Psoas muscle (tissue), 8 donors: Measurements from ENCODE around the gene ITPK1. TPM values are rescaled to one million over a fixed set of nuclear protein-coding genes. Genes with fewer than 3 reads are reported as not detected.

Source experiments
- ATAC-seq, 4 donors: fragments of 200-7000 bp; cut with Tn5 transposase; one replicate each; pipeline ENCODE4 v1.9.1; 2020; ENCODE audit warnings: moderate library complexity in 3 of 4, mild to moderate bottlenecking in 2 of 4
- DNase-seq, 2 donors: peaks; one replicate each; pipeline ENCODE4 v3.0.0-alpha.2; 2020
- H3K27ac ChIP-seq: fragments of 200-600 bp; one replicate; pipeline ENCODE4 v1.8.0; 2022
- H3K27me3 ChIP-seq, 3 donors: fragments of 200-600 bp in 1 of 3; one replicate each; pipeline versions ENCODE4 v1.6.1 to v1.8.0; 2013 to 2022; ENCODE audit warnings: low read length in 2 of 3, mild to moderate bottlenecking in 2 of 3, moderate library complexity in 1 of 3; ENCODE audit not compliant: insufficient read depth in 3 of 3
- H3K36me3 ChIP-seq, 2 donors: fragments of 200-600 bp in 1 of 2; one replicate each; pipeline versions ENCODE4 v1.6.1 to v1.8.0; 2013 to 2022; ENCODE audit warnings: low read depth in 1 of 2, mild to moderate bottlenecking in 1 of 2, moderate library complexity in 1 of 2; ENCODE audit not compliant: insufficient read depth in 1 of 2
- H3K4me1 ChIP-seq: fragments of 200-600 bp; one replicate; pipeline ENCODE4 v1.8.0; 2022
- H3K4me3 ChIP-seq: fragments of 200-600 bp; one replicate; pipeline ENCODE4 v1.8.0; 2022; ENCODE audit warnings: mild to moderate bottlenecking
- H3K9me3 ChIP-seq: fragments of 200-600 bp; one replicate; pipeline ENCODE4 v1.8.0; 2022
- WGBS, 3 donors: extraction: QIAGEN DNeasy Blood & Tissue Kit; methylation state at CpG; one replicate each; pipeline versions ENCODE4 v1.1.6 to v1.1.7; 2013; 5-methylcytosine and 5-hydroxymethylcytosine counted together
- intact Hi-C, 2 donors: fragments of 100-400 bp; cut with DNase I; formaldehyde crosslinking; loops; one replicate each; pipeline versions ENCODE4 v1.11.0 to v1.14.2; 2022
- polyA plus RNA-seq, 3 donors: library from polyadenylated mRNA; stranded (reverse); fragments of 200-250 nt; gene quantifications; one replicate each; pipeline ENCODE4 v1.2.3, GENCODE V29; 2013
- total RNA-seq, 4 donors: library from RNA; stranded (reverse); fragmentation: NEBNext Ultra II Directional in 2 of 4; extraction: Animal tissue kit (Norgen Biotek cat#: 25700) in 2 of 4; gene quantifications; one replicate each; pipeline versions ENCODE4 v1.2.1 to v1.2.4, GENCODE V29; 2021 to 2023
- TF ChIP-seq, protein P1 (sequence below): fragments of 200-600 bp; IDR thresholded peaks from one replicate; pipeline ENCODE4 v1.8.0; 2022; ENCODE audit warnings: antibody characterized with exemption
- donor health status: healthy with polysubstance abuse.
- donor health status: DM: no; HTN: no; CAD: no; lungs with moderate emphysema.
- donor health status: Bipolar disorder and iron deficiency.
- donor health status: healthy.
- donor health status: DM: yes; HTN: yes; CAD: no.
- donor health status: DM: no; HTN: no; CAD: no.
- donor health status: DM: no; HTN: no; CAD: no.
- donor health status: DM: yes; HTN: yes; CAD: no.

Gene ITPK1
- total and polyA plus RNA-seq, 7 donors = 30.0 to 61.1 (median 42.7) TPM

DNA sequence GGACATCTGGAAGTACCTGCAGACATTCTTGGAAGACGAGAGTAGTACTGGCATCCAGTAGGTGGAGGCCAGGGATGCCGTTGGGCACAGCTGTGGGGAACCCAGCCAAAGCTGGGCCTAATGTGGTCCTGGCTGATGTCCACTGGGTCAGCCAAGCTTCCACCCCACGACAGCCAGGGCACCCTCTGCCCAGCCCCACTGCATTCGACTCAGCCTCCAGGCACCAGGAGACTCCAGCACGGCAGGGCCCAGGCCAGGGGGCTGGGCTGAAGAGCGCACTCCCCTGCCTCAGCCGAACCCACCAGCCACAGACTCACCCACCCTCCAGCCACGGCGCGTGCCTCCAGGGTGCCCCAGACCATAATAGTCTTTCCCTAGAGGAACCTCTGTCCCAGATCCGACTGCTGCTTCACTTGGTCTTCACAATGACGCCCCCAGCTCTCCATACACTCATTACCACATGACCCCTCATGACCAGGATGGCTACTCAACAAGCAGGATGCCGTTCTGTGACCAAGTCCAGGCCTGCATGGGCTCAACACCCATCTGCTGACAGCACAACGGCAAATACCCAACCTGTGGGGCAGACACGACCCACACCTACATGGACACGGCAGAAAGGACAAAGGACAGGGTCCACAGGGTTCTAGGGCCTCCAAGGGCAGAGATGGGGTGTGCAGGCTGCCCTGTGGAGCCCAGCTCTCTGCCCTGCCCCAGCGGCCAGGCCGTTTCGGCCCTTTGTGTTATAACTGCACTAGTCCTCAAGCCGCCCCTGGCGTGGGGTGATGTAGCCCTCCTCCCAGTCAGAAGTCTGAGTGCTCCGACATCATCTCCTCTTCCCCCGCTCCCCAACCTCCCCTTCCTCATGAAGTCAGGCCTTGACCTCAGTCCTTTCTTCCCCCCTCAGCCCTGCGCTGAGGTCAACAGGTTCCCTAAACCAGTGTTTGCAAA is 22.8 kb downstream of the ITPK1 start:
- 66 to 78% (median 72%) methylated on average over 24 of the region's 24 CpGs for WGBS, 3 donors
- Histone ChIP-seq H3K4me3 (no peak overlapping the region), H3K36me3 (no peaks in the 10 kb centered on the region), H3K4me1 (peaks cover 11% of the 10 kb centered on the region), H3K9me3 (no peaks in the 10 kb centered on the region), H3K27me3 (no peaks in the 10 kb centered on the region), H3K27ac (no peak overlapping the region)
- DNase-seq (no peak), ATAC-seq (peak in 2 of 4 donors; percentile 58 to 64)
- intact Hi-C loops = no loop called here
- TF ChIP-seq, protein P1, sequence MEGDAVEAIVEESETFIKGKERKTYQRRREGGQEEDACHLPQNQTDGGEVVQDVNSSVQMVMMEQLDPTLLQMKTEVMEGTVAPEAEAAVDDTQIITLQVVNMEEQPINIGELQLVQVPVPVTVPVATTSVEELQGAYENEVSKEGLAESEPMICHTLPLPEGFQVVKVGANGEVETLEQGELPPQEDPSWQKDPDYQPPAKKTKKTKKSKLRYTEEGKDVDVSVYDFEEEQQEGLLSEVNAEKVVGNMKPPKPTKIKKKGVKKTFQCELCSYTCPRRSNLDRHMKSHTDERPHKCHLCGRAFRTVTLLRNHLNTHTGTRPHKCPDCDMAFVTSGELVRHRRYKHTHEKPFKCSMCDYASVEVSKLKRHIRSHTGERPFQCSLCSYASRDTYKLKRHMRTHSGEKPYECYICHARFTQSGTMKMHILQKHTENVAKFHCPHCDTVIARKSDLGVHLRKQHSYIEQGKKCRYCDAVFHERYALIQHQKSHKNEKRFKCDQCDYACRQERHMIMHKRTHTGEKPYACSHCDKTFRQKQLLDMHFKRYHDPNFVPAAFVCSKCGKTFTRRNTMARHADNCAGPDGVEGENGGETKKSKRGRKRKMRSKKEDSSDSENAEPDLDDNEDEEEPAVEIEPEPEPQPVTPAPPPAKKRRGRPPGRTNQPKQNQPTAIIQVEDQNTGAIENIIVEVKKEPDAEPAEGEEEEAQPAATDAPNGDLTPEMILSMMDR = no peak

DNA sequence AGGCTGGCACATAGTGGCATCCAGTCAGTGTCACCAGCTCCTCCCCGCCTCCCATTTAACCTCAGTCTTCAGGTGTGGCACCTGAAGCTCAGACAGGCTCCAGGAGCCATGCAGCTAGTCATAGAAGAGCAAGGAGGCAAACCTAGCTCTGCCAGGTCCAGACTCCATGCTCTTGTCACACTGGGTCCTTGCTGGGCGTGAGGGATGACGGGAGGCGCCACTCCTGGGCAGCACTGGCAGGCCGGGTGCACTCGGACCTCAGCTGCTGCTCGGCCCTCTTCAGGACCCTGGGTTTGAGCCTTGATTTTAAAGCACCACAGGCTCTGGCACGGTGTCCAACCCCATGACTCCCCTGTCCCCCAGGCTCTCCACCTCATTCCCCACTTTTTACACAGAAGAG is 24.1 kb downstream of the ITPK1 start:
- no peak overlapping the region for H3K27ac ChIP-seq
- no peak overlapping the region for H3K4me3 ChIP-seq
- no peak for ATAC-seq
- intact Hi-C loops = no loop called here
- TF ChIP-seq, protein P1 = no peak
- H3K27me3 ChIP-seq = no peaks in the 10 kb centered on the region
- no peak for DNase-seq
- no peaks in the 10 kb centered on the region for H3K9me3 ChIP-seq
- peaks cover 9% of the 10 kb centered on the region for H3K4me1 ChIP-seq
- no peaks in the 10 kb centered on the region for H3K36me3 ChIP-seq
- WGBS, 3 donors = 84 to 93% (median 84%) methylated on average over 7 to 8 of the region's 8 CpGs

DNA sequence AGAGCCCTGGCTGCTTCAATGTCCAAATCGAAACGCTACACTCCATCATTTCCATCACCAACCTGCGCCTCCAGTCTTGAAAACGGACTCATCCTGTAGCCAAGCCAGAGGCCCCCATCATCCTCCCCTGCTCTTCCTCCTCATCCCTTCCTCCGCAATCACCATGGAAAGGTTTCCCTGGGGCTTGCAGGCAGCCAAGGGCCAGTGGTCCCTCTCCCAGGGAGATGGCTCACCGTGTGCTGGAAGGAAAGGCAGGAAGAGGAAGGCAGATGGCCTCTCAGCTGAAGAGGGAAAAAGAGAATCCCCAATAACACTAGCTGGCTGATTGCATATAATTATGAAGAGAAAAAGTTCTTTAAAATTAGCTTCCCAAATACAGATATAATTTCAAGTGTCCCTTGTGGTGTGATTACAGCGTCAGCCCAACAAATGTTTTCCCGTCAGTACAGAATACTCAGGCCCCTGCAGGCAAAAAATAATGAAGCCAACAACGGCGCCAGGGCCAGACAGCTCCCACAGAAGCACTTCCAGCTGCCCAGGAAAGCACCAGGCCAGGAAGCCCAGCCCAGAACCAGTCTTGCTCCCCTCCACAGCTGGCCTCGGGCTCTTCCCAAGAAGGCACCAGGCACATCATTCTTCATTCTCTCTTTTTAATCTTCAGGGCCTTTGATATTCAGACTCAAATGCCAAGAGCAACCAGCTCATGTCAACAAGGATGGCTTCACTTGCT is 24.7 kb downstream of the ITPK1 start:
- Histone ChIP-seq H3K27me3 (no peaks in the 10 kb centered on the region), H3K9me3 (no peaks in the 10 kb centered on the region), H3K36me3 (no peaks in the 10 kb centered on the region), H3K4me1 (peaks cover 11% of the 10 kb centered on the region), H3K27ac (no peak overlapping the region), H3K4me3 (no peak overlapping the region)
- DNase-seq (no peak), ATAC-seq (no peak)
- TF ChIP-seq, protein P1 = no peak
- WGBS, 3 donors = 52 to 72% (median 70%) methylated on average over 11 of the region's 11 CpGs
- intact Hi-C loops = no loop called here

DNA sequence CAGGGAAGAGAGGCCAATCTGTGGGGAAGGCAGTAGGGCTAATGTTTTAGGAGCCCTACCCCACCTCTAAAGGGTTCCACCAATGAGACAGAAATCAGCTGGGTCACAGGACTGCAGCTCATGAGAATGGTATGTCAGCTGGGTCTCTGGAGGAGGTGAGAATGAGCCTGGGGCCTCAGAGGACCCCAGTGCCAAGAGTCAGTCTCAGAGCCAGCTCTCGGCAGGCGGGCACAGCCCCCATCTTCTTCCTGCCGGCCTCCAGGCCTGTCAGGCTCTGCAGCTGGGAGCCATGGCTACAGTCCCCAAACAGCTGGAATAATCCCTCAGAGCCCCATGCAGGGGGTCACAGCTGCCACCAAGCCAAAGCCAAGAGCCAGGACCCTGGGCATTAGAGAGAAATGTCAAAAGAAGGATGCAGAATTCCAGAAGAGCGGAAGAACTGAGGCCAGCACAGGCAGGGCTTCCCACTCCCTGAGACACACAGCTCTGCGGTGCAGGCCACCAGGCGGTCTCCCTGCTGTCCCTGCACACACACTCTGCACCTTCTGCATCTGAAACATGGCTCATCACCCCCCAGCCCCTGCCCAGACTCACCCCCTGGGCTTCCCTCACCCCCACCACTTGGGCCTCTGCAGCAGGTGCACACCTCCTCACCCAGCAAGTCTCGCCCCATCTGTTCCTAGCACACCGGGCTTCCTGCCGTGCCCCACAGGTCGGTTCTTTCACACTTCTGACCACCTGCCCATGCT is 26.0 kb downstream of the ITPK1 start:
- TF ChIP-seq, protein P1 = no peak
- 69 to 83% (median 79%) methylated on average over 10 of the region's 10 CpGs for whole genome bisulfite sequencing, 3 donors
- no peaks in the 10 kb centered on the region for H3K9me3 ChIP-seq
- no peaks in the 10 kb centered on the region for H3K27me3 ChIP-seq
- DNase-seq = no peak
- no peaks in the 10 kb centered on the region for H3K36me3 ChIP-seq
- H3K27ac ChIP-seq = no peak overlapping the region
- ATAC-seq = no peak
- H3K4me3 ChIP-seq = no peak overlapping the region
- H3K4me1 ChIP-seq = peaks cover 11% of the 10 kb centered on the region
- intact Hi-C loops = no loop called here
